ENCODE results near the gene STK32B.
"Not testable (repeated sequence)": the region's sequence is repeated elsewhere in the genome, so short reads cannot be mapped to it uniquely, and the experiment has no call there.

STK32B gene

GRCh38 chr4:5213087-5213595 is 161.9 kb downstream of the STK32B start:
- DNase-seq, result no peak

- no peak for DNase-seq
Measured at GRCh38 chr4:5215321-5215720, 164.0 kb downstream of the STK32B start.

- no peak for DNase-seq
Measured at GRCh38 chr4:5217421-5217820, 166.1 kb downstream of the STK32B start.

DNA sequence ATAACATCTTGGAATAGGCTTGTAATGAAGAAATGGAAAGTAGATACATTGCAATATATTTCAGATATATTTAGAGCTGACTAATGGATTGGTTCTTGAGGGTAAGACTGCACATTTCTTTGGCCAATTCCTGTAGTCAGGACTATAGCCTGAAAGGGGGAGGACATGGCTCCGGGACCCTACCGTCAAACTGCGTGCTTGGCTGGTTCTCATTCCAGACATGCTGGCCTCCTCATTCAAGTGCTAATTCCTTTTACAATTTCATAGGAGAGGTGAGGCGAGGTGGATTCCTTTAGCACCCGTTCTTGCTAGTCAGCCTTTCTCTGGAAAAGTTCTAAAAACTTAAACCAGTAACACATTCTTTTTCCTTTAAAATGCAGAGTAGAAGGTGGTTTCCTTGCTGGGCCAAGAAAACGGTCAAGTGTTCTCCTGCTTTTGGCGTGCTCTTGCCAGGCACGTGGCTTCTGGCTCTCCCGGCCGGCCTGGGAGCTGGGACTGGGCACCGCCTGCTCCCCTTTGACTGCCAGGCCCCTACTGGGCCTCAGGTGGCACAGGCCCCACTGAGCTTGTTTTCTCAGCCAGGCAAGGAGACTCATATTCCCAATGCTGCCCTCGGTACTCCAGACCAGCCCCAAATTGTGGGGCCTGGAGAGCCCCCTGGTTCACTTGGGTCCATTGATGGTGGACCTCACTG is 167.2 kb downstream of the STK32B start:
- DNase-seq, result no peak

GRCh38 chr4:5220028-5220427 is 168.7 kb downstream of the STK32B start:
- DNase-seq, result no peak

GRCh38 chr4:5222047-5222446 is 170.8 kb downstream of the STK32B start:
- no peak for DNase-seq

DNA sequence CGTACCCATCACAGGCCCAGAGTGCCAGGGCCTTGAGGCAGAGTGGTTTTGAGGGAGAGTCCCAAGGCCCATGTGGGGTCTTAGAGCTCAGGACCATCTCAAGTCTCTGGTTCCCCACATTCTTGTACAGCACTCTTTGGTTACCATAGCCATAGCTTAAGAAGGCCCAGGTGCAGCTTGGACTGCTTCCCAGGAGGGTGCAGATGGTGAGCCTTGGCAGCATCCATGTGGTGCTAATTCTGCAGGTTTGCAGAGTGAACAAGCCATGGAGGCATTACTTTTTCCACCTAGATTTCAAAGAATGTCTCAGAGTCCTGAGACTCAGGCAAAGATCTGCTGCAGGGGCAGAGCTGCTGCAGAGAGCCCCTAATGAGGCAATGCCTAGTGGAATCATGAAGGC is 171.7 kb downstream of the STK32B start:
- DNase-seq, result no peak

GRCh38 chr4:5224340-5224739 is 173.1 kb downstream of the STK32B start:
- DNase-seq, result no peak

DNA sequence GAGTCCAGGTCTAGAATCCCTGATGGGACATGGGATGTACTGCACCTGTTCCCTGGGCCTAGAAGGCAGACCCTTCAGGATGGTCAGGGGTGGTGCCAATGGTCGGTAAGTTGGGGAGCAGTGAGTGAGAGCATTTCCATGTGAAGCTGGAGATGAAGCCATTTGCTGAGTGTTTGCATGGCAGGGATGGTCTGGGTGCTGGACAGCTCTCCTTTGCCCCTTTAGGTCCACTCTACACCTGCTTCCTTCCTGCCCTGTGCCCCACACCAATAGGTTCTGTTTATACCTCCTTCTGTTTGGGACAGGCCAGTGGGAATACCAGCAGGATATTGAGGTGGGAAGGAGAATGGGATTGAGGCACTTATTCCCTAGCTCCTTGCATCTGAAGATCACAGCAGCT is 181.3 kb downstream of the STK32B start:
- no peak for DNase-seq

DNA sequence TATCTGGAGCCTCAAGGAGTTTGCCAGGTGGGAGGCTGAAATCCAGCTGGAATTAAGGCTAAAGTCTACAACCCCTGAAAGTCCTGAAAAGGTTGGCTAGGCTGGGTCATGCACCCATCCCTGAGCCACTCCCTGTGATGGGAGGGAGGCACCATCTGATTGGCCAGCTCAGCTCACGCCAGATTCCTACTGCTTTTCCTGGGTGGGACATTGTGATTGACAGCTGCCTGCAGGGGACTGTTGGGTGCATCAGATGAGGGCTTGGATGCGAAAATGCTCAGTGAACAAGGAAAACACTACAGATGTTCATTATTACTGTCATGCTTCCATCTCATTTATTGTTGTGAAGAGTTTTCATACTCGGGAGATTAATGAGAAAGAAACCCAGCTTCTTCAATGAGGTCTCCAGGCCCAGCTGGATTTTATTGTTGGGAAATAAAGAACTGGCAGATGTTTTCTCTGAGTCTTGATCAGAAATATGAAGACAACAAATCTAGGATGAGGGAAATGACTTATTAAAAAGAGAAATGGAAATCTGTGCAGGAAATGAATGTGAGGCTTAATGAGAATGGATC is 185.9 kb downstream of the STK32B start:
- DNase-seq, result no peak

DNA sequence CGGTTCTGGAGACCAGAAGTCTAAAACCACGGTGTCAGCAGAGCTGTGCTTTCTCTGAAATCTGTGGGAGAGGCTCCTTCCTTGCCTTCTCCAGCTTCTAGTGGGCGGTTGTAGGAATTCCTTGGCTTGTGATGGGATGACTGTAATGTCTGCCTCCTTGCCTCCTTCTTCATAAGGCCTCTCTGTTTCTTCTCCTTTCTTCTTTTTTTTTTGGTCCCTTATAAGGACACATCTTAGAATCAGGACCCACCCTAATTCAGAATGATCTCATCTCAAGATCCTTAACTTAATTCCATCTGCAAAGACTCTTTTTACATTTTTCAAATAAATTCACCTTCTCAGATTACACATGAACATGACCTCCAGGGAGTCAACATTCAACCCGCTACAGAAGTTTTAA is 186.9 kb downstream of the STK32B start:
- DNase-seq, result no peak

DNA sequence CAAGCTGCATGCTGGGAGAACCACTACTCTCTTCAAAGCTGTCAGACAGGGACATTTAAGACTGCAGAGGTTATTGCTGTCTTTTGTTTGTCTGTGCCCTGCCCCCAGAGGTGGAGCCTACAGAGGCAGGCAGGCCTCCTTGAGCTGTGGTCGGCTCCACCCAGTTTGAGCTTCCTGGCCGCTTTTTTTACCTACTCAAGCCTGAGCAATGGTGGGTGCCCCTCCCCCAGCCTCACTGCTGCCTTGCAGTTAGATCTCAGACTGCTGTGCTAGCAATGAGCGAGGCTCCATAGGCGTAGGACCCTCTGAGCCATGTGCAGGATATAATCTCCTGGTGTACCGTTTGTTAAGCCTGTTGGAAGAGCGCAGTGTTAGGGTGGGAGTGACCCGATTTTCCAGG is 195.8 kb downstream of the STK32B start:
- DNase-seq, result not testable (repeated sequence)

GRCh38 chr4:5247735-5248134 is 196.5 kb downstream of the STK32B start:
- DNase-seq, result no peak

DNA sequence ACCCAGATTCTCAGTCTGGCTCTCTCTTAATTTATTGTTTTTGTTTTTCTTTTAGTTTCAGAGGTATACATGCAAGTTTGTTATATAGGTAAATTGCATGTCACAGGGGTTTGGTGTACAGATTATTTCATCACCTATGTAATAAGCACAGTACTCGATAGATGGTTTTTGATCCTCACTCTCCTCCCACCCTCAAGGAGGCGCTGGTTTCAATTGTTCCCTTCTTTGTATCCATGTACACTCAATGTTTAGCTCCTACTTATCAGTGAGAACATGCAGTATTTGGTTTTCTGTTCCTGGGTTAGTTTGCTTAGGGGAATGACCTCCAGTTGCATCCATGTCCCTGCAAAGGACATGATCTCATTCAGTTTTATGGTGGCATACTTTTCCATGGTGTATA is 198.4 kb downstream of the STK32B start:
- no peak for DNase-seq

DNA sequence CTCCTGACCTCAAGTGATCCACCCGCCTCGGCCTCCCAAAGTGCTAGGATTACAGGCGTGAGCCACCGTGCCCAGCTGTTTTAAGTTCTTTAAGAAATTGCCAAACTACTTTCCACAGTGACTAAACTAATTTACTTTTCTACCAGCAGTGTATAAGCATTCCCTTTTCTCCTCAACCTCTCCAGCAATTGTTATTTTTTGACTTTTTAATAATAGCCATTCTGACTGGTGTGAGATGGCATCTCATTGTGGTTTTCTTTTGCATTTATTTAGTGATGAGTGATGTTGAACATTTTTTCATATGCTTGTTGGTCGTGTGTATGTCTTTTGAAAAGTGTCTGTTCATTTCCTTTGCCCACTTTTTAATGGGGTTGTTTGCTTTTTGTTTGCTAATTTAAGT is 199.3 kb downstream of the STK32B start:
- not testable (repeated sequence) for DNase-seq

DNA sequence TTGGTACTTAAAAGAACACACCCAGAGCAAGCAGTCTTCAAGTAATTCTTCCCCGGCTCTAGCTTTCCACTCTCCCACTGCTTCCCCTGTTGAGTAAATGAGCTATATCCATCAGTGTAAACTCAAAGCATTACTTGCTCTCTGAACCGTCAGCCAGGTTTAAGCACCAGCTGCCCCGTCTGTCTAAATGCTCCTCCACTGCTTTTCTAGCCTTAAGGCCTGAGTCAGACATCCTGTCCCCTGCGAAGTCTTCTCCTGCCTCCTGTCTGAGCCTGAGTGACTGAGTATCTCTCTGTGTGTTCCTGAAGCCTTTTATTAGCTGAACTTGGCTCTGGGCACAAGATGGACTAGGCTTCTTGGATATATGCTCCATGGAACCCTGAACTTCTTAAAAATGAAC is 205.1 kb downstream of the STK32B start:
- DNase-seq, result no peak

GRCh38 chr4:5257086-5257485 is 205.8 kb downstream of the STK32B start:
- DNase-seq, result no peak

DNA sequence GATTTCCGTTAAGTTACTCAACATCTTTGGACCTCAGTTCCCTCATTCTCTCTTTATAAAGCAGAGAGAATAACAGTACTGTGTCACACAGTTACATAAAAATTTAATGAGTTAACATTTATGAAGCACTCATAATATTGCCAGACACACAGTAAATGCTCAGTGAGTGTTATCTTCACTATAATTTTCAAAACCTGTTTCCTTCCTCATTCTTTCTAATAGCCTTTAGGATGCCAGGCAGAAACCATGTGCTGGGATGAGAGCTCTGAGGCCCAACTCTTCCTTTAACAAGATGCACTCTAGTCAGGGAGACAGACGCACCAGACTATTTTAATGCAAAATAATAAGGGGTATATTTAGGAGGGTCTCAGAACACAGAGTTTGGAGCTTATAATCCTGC is 208.2 kb downstream of the STK32B start:
- no peak for DNase-seq

DNA sequence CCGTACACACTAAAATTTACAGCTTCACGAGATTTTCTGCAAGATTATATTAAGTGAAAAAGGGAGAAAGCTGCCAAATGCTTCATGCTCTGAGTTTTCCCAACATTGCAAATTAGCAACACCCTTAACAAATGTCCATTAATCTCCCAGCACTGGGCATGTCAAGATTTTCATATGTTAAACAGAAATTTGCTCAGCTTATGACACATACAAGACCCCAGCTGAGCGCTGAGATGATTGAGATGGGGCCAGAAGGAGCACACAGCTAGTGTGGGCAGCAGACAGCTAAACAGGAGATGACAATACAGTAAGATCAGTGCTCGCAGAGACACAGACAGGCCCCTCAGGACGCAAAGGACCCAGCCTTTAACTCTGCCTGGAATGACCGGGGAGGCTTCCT is 208.8 kb downstream of the STK32B start:
- DNase-seq, result no peak

GRCh38 chr4:5261866-5262265 is 210.6 kb downstream of the STK32B start:
- no peak for DNase-seq

- no peak for DNase-seq
Measured at GRCh38 chr4:5266991-5267390, 215.7 kb downstream of the STK32B start.

GRCh38 chr4:5267408-5267807 is 216.1 kb downstream of the STK32B start:
- DNase-seq, result no peak

DNA sequence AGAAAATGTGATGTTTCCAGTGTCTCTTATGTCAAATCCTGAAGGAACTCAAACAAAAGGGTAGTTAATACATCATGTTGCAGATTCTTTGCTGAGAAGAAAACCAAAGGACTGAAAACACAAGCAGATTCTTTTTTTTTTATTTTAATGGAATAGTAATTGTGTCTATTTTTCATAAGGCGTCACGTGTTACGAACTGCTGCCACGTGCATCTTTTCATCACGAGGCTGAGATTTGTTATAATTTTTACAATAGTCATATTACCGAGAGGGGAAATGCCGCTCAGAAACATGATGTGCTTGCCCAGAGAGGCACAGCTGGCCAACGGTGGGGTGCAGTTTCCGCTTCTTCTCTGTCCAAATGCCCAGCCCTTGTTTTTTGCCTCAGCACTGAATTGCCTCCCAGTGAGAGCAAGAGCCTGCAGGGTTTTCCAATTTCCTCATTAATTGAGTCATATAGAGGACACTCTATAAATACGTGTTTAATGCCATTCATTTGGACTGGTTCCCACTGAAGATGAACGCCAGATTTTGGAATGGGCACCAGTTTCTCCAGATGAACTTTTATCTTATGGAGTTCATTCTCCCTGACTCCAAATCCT is 225.3 kb downstream of the STK32B start:
- no peak for DNase-seq

GRCh38 chr4:5277079-5277478 is 225.8 kb downstream of the STK32B start:
- no peak for DNase-seq

DNA sequence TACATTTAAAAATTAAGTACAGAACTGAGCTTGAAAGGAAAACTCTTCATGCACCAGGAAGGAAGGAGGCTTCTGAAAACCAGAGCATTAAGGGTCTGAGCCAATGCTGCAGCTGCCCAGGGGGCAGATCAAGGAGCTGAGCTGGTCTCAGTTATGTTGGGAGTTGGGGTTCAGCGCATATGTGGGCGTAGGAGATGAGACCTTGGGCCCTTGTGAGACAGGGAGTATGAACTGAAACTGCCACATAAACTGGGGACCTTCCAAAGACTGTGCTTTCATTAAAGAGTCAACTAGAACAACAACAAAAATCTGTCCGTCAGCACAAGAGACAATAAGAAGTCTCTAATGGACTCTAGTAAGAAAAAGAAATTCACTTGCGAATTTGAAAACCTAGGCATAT is 226.9 kb downstream of the STK32B start:
- DNase-seq, result no peak

Data from activated naive CD4-positive, alpha-beta T cell treated with Interleukin-2 at 50 U/mL for 16 hours (primary cell).